Caco-2 (cell line): ENCODE measurements around the gene COMMD1. TPM values are rescaled to one million over a fixed set of nuclear protein-coding genes. Genes with fewer than 3 reads are reported as not detected.

Experiments used
- BruUV-seq: library from RNA; stranded (reverse); fragments of 400-500 nt; replicated peaks from 2 replicates; lab custom pipeline; 2021; lab: Mats Ljungman, UMichigan
- CTCF ChIA-PET: fragments of 300-600 bp; sonication (Branson Sonifier 250); formaldehyde crosslinking; loops from one replicate; lab custom pipeline; 2022; ENCODE audit warnings: antibody characterized with exemption; lab: Charles Lee
- POLR2A ChIA-PET: fragments of 300-600 bp; sonication (Branson Sonifier 250); formaldehyde crosslinking; loops from one replicate; lab custom pipeline; 2022; ENCODE audit warnings: antibody characterized with exemption; lab: Charles Lee
- DNase-seq, 2 experiments: peaks; one replicate each; pipeline versions ENCODE4 v3.0.0 to v3.0.0-alpha.2; 2020 to 2022
- H3K27me3 ChIP-seq: replicated peaks from 2 replicates; pipeline ENCODE4 v1.6.0; 2011; ENCODE audit warnings: low read length; ENCODE audit not compliant: control insufficient read depth, insufficient read depth
- H3K36me3 ChIP-seq: 2 replicates; pipeline ENCODE4 v1.5.1; 2011; ENCODE audit warnings: low read length; ENCODE audit not compliant: control insufficient read depth, insufficient read depth
- H3K4me1 ChIP-seq: fragments of 250-450 bp; sonication (Bioruptor Pico); 2 replicates; pipeline ENCODE4 v1.5.1; 2020; ENCODE audit warnings: mild to moderate bottlenecking
- H3K4me3 ChIP-seq: 2 replicates; pipeline ENCODE4 v1.5.1; 2011; ENCODE audit warnings: low read depth, mild to moderate bottlenecking, control low read depth, low read length
- H3K9me3 ChIP-seq: fragments of 250-450 bp; sonication (Bioruptor Pico); 2 replicates; pipeline ENCODE4 v1.5.1; 2020; ENCODE audit warnings: mild to moderate bottlenecking, moderate library complexity
- H3K27ac Mint-ChIP-seq: one replicate; pipeline ENCODE4 v1.8.0; 2022; ENCODE audit warnings: mixed read lengths; ENCODE audit not compliant: unreplicated experiment
- H3K27me3 Mint-ChIP-seq: one replicate; pipeline ENCODE4 v1.8.0; 2022; ENCODE audit warnings: mixed read lengths; ENCODE audit not compliant: insufficient read depth, unreplicated experiment
- H3K36me3 Mint-ChIP-seq: one replicate; pipeline ENCODE4 v1.8.0; 2022; ENCODE audit warnings: mild to moderate bottlenecking, mixed read lengths; ENCODE audit not compliant: insufficient read depth, unreplicated experiment
- H3K4me1 Mint-ChIP-seq: one replicate; pipeline ENCODE4 v1.8.0; 2022; ENCODE audit warnings: low read depth, mixed read lengths; ENCODE audit not compliant: unreplicated experiment
- H3K4me3 Mint-ChIP-seq: one replicate; pipeline ENCODE4 v1.8.0; 2022; ENCODE audit warnings: mild to moderate bottlenecking, moderate library complexity, mixed read lengths; ENCODE audit not compliant: unreplicated experiment
- H3K9me3 Mint-ChIP-seq: one replicate; pipeline ENCODE4 v1.8.0; 2022; ENCODE audit warnings: mixed read lengths; ENCODE audit not compliant: unreplicated experiment
- intact Hi-C: fragments of 100-400 bp; cut with micrococcal nuclease; formaldehyde crosslinking; loops from one replicate; pipeline ENCODE4 v1.10.0; 2022; ENCODE audit not compliant: unreplicated experiment
- total RNA-seq: library from RNA; stranded (reverse); gene quantifications from 2 replicates; pipeline ENCODE4 v1.2.3, GENCODE V29; 2022
- TF ChIP-seq, protein P1 (sequence below), 2 experiments: fragments of 200-600 bp in 1 of 2; IDR thresholded peaks; 1 replicate in 1 of 2; 2 replicates in 1 of 2; pipeline versions ENCODE4 v1.5.1 to v1.8.0; 2011 to 2022; ENCODE audit warnings: antibody characterized with exemption in 1 of 2, control low read depth in 1 of 2, inconsistent platforms in 1 of 2, low read depth in 1 of 2, low read length in 1 of 2, mild to moderate bottlenecking in 1 of 2, moderate library complexity in 1 of 2; ENCODE audit not compliant: insufficient read depth in 1 of 2, severe bottlenecking in 1 of 2, unreplicated experiment in 1 of 2

The COMMD1 gene
- total RNA-seq, 1 experiment from 2014 or later, result 56.7 TPM

DNA sequence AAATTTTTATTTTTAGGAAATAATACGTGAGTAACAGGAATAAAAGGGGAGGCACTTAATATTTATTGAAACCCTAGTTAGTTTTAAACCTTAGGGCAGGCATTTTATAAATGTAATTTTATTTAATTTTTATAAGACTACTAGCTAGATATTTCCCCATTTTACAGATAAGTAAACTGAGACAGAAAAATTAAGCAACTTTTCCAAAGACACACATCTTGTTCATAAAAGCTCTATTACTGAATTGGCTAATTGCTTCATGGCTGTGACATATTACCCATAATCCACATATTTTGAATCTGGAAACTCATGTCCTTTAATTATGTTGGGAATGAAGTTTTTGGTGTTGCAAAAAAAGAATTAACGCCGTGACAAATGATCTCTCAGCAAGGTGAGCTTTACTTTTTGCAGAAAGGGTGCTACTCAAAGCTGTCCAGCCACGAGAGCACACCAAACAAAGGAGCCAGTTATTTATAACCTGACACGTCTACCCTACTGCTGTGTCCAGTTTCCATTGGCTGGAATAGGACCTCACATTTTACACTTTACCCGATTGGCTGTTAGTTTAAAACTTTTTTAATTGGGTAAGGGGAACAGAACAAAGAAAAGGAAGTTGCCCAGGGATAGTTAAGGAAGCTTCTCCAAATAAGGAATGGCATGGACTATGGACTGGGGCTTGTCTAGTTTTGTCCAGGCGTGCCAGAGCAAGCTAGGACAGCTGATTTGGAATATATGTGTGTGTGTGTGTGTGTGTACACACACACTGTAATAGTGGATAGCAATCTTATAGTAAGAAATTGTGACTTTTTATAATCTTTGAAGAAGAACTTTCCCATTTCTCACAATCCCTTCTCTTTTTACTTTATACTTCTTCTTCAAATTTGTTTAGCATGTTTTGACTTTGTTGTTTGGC is 54.2 kb downstream of the COMMD1 start:
- peaks cover 14% of the 10 kb centered on the region for H3K36me3 Mint-ChIP-seq
- TF ChIP-seq, protein P1, sequence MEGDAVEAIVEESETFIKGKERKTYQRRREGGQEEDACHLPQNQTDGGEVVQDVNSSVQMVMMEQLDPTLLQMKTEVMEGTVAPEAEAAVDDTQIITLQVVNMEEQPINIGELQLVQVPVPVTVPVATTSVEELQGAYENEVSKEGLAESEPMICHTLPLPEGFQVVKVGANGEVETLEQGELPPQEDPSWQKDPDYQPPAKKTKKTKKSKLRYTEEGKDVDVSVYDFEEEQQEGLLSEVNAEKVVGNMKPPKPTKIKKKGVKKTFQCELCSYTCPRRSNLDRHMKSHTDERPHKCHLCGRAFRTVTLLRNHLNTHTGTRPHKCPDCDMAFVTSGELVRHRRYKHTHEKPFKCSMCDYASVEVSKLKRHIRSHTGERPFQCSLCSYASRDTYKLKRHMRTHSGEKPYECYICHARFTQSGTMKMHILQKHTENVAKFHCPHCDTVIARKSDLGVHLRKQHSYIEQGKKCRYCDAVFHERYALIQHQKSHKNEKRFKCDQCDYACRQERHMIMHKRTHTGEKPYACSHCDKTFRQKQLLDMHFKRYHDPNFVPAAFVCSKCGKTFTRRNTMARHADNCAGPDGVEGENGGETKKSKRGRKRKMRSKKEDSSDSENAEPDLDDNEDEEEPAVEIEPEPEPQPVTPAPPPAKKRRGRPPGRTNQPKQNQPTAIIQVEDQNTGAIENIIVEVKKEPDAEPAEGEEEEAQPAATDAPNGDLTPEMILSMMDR (IDR thresholded peaks at IDR 0.05; ENCODE audit: insufficient read depth in 1 of 2, low read depth in 1 of 2, low read length in 1 of 2, severe bottlenecking in 1 of 2, unreplicated experiment in 1 of 2), result no peak
- Histone ChIP-seq H3K4me3 (no peak overlapping the region), H3K4me1 (peaks cover 45% of the 10 kb centered on the region), H3K9me3 (peaks cover 40% of the 10 kb centered on the region), H3K27me3 (no peaks in the 10 kb centered on the region), H3K36me3 (no peaks in the 10 kb centered on the region)
- ChIA-PET CTCF (interaction anchor here (0.6 kb wide), 1 partner anchor 743 kb away, joined by 4 read pairs; no protein-coding TSS in a partner anchor), POLR2A (no interaction called here)
- H3K4me3 Mint-ChIP-seq, result no peak overlapping the region
- DNase-seq, result no peak
- intact Hi-C loops, result no loop called here
- peaks cover 33% of the 10 kb centered on the region for H3K4me1 Mint-ChIP-seq
- peaks cover 32% of the 10 kb centered on the region for H3K9me3 Mint-ChIP-seq
- peak overlapping the region; percentile 87 for H3K27ac Mint-ChIP-seq
- H3K27me3 Mint-ChIP-seq, result no peaks in the 10 kb centered on the region
- BruUV-seq, result no TSS peak

DNA sequence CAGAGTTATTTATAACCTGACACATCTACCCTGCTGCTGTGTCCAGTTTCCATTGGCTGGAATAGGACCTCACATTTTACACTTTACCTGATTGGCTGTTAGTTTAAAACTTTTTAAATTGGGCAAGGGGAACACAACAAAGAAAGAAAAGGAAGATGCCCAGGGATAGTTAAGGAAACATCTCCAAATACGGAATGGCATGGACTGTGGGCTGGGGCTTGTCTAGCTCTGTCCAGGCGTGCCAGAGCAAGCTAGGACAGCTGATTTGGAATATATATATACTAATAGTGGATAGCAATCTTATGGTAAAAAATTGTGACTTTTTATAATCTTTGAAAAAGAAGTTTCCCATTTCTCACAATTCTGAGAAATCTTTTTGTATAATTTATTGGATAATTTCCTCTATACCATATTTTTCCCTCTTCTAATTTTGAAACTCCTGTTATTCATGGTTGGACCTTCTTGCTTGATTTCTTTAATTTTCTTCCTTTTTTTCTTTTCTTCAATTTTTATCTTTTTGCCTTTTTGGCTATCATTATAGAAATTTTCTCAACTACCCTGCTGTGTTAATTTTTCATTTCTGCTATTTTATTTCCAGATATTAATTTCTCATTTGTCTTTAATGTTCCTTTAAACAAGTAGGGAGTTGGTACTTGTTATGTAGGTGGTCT is 55.9 kb downstream of the COMMD1 start:
- H3K4me1 ChIP-seq, result peaks cover 46% of the 10 kb centered on the region
- CTCF ChIA-PET, result no interaction called here

More for the DNA sequence above, 55.9 kb downstream of the COMMD1 start:
- Mint-ChIP-seq H3K9me3 (peaks cover 32% of the 10 kb centered on the region), H3K36me3 (peaks cover 14% of the 10 kb centered on the region), H3K27ac (peak overlapping the region; percentile 87), H3K27me3 (no peaks in the 10 kb centered on the region), H3K4me3 (no peak overlapping the region), H3K4me1 (peaks cover 33% of the 10 kb centered on the region)
- Histone ChIP-seq H3K27me3 (no peaks in the 10 kb centered on the region), H3K36me3 (no peaks in the 10 kb centered on the region), H3K9me3 (peaks cover 40% of the 10 kb centered on the region), H3K4me3 (no peak overlapping the region)
- no peak for DNase-seq
- POLR2A ChIA-PET, result no interaction called here
- no TSS peak for BruUV-seq
- intact Hi-C loops, result no loop called here
- TF ChIP-seq, protein P1 (IDR thresholded peaks at IDR 0.05; ENCODE audit: insufficient read depth in 1 of 2, low read depth in 1 of 2, low read length in 1 of 2, severe bottlenecking in 1 of 2, unreplicated experiment in 1 of 2), result no peak
